Stimulated activated CD8-positive, alpha-beta memory T cell treated with anti-CD3 and anti-CD28 coated beads, Interleukin-15, amount 100 ng/mL, for 24 hours (primary cell): ENCODE data around the gene PTPRF.
"Not testable (repeated sequence)": the region's sequence is repeated elsewhere in the genome, so short reads cannot be mapped to it uniquely, and the experiment has no call there.

Source experiments
- DNase-seq: peaks from one replicate; pipeline ENCODE4 v3.0.0-alpha.2; 2020; ENCODE audit warnings: low read depth

Gene PTPRF

GRCh38 chr1:43538143-43538487, 7.4 kb downstream of the PTPRF start:
- DNase-seq = no peak

- DNase-seq = no peak
These were observed 8.3 kb downstream of the PTPRF start for GRCh38 chr1:43538969-43539368.

- no peak for DNase-seq
These were observed 9.2 kb downstream of the PTPRF start for GRCh38 chr1:43539726-43540434.

- DNase-seq = no peak
These were observed 10.0 kb downstream of the PTPRF start for GRCh38 chr1:43540653-43541071.

- no peak for DNase-seq
These were observed 10.5 kb downstream of the PTPRF start for GRCh38 chr1:43541141-43541540.

GRCh38 chr1:43541721-43542401, 11.2 kb downstream of the PTPRF start:
- DNase-seq = no peak

- DNase-seq = no peak
These were observed 12.1 kb downstream of the PTPRF start for GRCh38 chr1:43542527-43543458.

GRCh38 chr1:43543567-43543966, 12.9 kb downstream of the PTPRF start:
- DNase-seq = no peak

- no peak for DNase-seq
These were observed 14.6 kb downstream of the PTPRF start for GRCh38 chr1:43545339-43545694.

GRCh38 chr1:43545695-43546387, 15.2 kb downstream of the PTPRF start:
- DNase-seq = no peak

GRCh38 chr1:43546388-43547100, 15.9 kb downstream of the PTPRF start:
- no peak for DNase-seq

GRCh38 chr1:43547538-43548072, 16.9 kb downstream of the PTPRF start:
- no peak for DNase-seq

GRCh38 chr1:43548285-43549271, 17.9 kb downstream of the PTPRF start:
- no peak for DNase-seq

- DNase-seq = not testable (repeated sequence)
These were observed 18.7 kb downstream of the PTPRF start for GRCh38 chr1:43549394-43549793.

- no peak for DNase-seq
These were observed 19.4 kb downstream of the PTPRF start for GRCh38 chr1:43549921-43550597.

GRCh38 chr1:43550598-43551246, 20.0 kb downstream of the PTPRF start:
- DNase-seq = no peak

- DNase-seq = no peak
These were observed 20.8 kb downstream of the PTPRF start for GRCh38 chr1:43551396-43551888.

GRCh38 chr1:43552059-43552742, 21.5 kb downstream of the PTPRF start:
- no peak for DNase-seq
